Activated T-cell treated with anti-CD3 and anti-CD28 coated beads, Interleukin-2, amount 50 U/mL, for 48 hours (primary cell): ENCODE data around the gene PLAAT2.
"Not testable (repeated sequence)": the region's sequence is repeated elsewhere in the genome, so short reads cannot be mapped to it uniquely, and the experiment has no call there.

ENCODE experiments used
- DNase-seq, 2 experiments: peaks; one replicate each; pipeline ENCODE4 v3.0.0-alpha.2; 2020

Gene PLAAT2

GRCh38 chr11:63547061-63547460 is 16.1 kb downstream of the PLAAT2 start:
- no peak for DNase-seq

- no peak for DNase-seq
These were observed 19.5 kb downstream of the PLAAT2 start for GRCh38 chr11:63543711-63544110.

- DNase-seq, result not testable (repeated sequence)
These were observed 20.7 kb downstream of the PLAAT2 start for GRCh38 chr11:63542506-63542905.

- DNase-seq, result peak; percentile 48 to 53
These were observed 25.7 kb downstream of the PLAAT2 start for GRCh38 chr11:63537293-63538101.

GRCh38 chr11:63536669-63537292 is 26.4 kb downstream of the PLAAT2 start, which contains the start of gene PLAAT4:
PLAAT4 (plus strand) TSS chr11:63536808; CDS start chr11:63536869, 61 bp downstream.
- DNase-seq, result peak; percentile 53 to 54

GRCh38 chr11:63535734-63536133 is 27.4 kb downstream of the PLAAT2 start:
- DNase-seq, result peak; percentile 45 to 60

- peak; percentile 36 to 44 for DNase-seq
These were observed 28.2 kb downstream of the PLAAT2 start for GRCh38 chr11:63534895-63535461.

- no peak for DNase-seq
These were observed 29.1 kb downstream of the PLAAT2 start for GRCh38 chr11:63534076-63534475.

GRCh38 chr11:63532799-63533475 is 30.2 kb downstream of the PLAAT2 start:
- no peak for DNase-seq

- DNase-seq, result no peak
These were observed 31.1 kb downstream of the PLAAT2 start for GRCh38 chr11:63532117-63532516.

- DNase-seq, result peak in 1 of 2 experiments; percentile 31
These were observed 31.9 kb downstream of the PLAAT2 start for GRCh38 chr11:63531074-63531792.

GRCh38 chr11:63530021-63530420 is 33.2 kb downstream of the PLAAT2 start:
- no peak for DNase-seq

- not testable (repeated sequence) for DNase-seq
These were observed 33.8 kb downstream of the PLAAT2 start for GRCh38 chr11:63529373-63529772.

GRCh38 chr11:63528729-63529278 is 34.4 kb downstream of the PLAAT2 start:
- not testable (repeated sequence) for DNase-seq

- not testable (repeated sequence) for DNase-seq
These were observed 35.0 kb downstream of the PLAAT2 start for GRCh38 chr11:63528156-63528555.

GRCh38 chr11:63527667-63528066 is 35.5 kb downstream of the PLAAT2 start:
- no peak for DNase-seq

GRCh38 chr11:63523151-63523550 is 40.0 kb downstream of the PLAAT2 start:
- no peak for DNase-seq

- DNase-seq, result no peak
These were observed 41.3 kb downstream of the PLAAT2 start for GRCh38 chr11:63521896-63522295.

- no peak for DNase-seq
These were observed 42.5 kb downstream of the PLAAT2 start for GRCh38 chr11:63520606-63521170.

- DNase-seq, result no peak
These were observed 44.6 kb downstream of the PLAAT2 start for GRCh38 chr11:63518548-63518947.

- DNase-seq, result no peak
These were observed 46.0 kb downstream of the PLAAT2 start for GRCh38 chr11:63517156-63517555.

GRCh38 chr11:63516109-63516508 is 47.1 kb downstream of the PLAAT2 start:
- no peak for DNase-seq
